HCT116 (cell line): ENCODE measurements around the gene TMEM169. TPM values are rescaled to one million over a fixed set of nuclear protein-coding genes. Genes with fewer than 3 reads are reported as not detected.

ENCODE experiments used
- ATAC-seq: fragments of 200-7000 bp; cut with Tn5 transposase; 2 replicates; pipeline ENCODE4 v1.9.1; 2020; ENCODE audit warnings: mild to moderate bottlenecking, moderate library complexity
- BruUV-seq: library from RNA; stranded (reverse); fragments of 400-500 nt; replicated peaks from 2 replicates; lab custom pipeline; 2021; lab: Mats Ljungman, UMichigan
- CTCF ChIA-PET: fragments of 300-600 bp; sonication (Branson Sonifier 250); formaldehyde crosslinking; loops from one replicate; lab custom pipeline; 2021; ENCODE audit warnings: antibody characterized with exemption; lab: Charles Lee
- POLR2A ChIA-PET: fragments of 300-600, 350-600 bp; sonication (Branson Sonifier 250); formaldehyde crosslinking; loops from one replicate; lab custom pipeline; 2021; ENCODE audit warnings: antibody characterized with exemption; lab: Charles Lee
- RAD21 ChIA-PET, 2 experiments: fragments of 300-600 bp; sonication (Branson Sonifier 250); formaldehyde crosslinking; loops; one replicate each; lab custom pipeline; 2023; ENCODE audit warnings: low total read pairs in 2 of 2; ENCODE audit not compliant: uncharacterized antibody in 2 of 2, unreplicated experiment in 2 of 2, low non-redundant PET in 1 of 2; lab: Charles Lee
- DNase-seq: peaks from one replicate; pipeline ENCODE4 v3.0.0-alpha.2; 2010; ENCODE audit warnings: low read depth, low spot score
- H2AFZ ChIP-seq: fragments of 200-600 bp; shearing (Covaris generic), sonication (generic); 2 replicates; pipeline ENCODE4 v1.6.1; 2017; ENCODE audit warnings: low read depth, mixed run types, mixed read lengths, antibody characterized with exemption, low read length; ENCODE audit not compliant: poor library complexity, severe bottlenecking
- H3K27ac ChIP-seq: 2 replicates; pipeline ENCODE4 v1.5.1; 2012; ENCODE audit warnings: low read depth, low read length
- H3K27me3 ChIP-seq: fragments of 200-600 bp; sonication (generic); 2 replicates; pipeline ENCODE4 v1.6.1; 2016; ENCODE audit warnings: mixed run types, low read length, mixed read lengths; ENCODE audit not compliant: insufficient read depth
- H3K36me3 ChIP-seq, 2 experiments: fragments of 200-500 bp in 1 of 2; fragments of 200-600 bp in 1 of 2; sonication (Bioruptor generic) in 1 of 2; sonication (generic) in 1 of 2; 2 replicates each; pipeline versions ENCODE4 v1.5.1 to v1.6.1; 2014 to 2016; ENCODE audit warnings: low read length in 2 of 2, inconsistent platforms in 1 of 2, mixed read lengths in 1 of 2, mixed run types in 1 of 2; ENCODE audit not compliant: insufficient read depth in 2 of 2, control insufficient read depth in 1 of 2
- H3K4me1 ChIP-seq, 2 experiments: fragments of 200-600 bp in 1 of 2; sonication (generic) in 1 of 2; 2 replicates each; pipeline versions ENCODE4 v1.5.1 to v1.6.1; 2012 to 2017; ENCODE audit warnings: low read length in 2 of 2, inconsistent platforms in 1 of 2, mild to moderate bottlenecking in 1 of 2, mixed read lengths in 1 of 2, mixed run types in 1 of 2, moderate library complexity in 1 of 2; ENCODE audit not compliant: insufficient read depth in 2 of 2, control insufficient read depth in 1 of 2
- H3K4me2 ChIP-seq: fragments of 200-600 bp; sonication (generic); 2 replicates; pipeline ENCODE4 v1.6.1; 2017; ENCODE audit warnings: mixed run types, low read length, mixed read lengths
- H3K4me3 ChIP-seq, 2 experiments: fragments of 200-600 bp in 1 of 2; sonication (generic) in 1 of 2; replicated peaks in 1 of 2; 2 replicates each; pipeline ENCODE4 v1.5.1; 2011 to 2016; ENCODE audit warnings: low read length in 2 of 2, control low read depth in 1 of 2, low read depth in 1 of 2, mild to moderate bottlenecking in 1 of 2, mixed read lengths in 1 of 2, mixed run types in 1 of 2
- H3K79me2 ChIP-seq: fragments of 200-600 bp; sonication (generic); 2 replicates; pipeline ENCODE4 v1.6.1; 2017; ENCODE audit warnings: mild to moderate bottlenecking, mixed run types, low read length, moderate library complexity, mixed read lengths; ENCODE audit not compliant: insufficient read depth
- H3K9ac ChIP-seq: fragments of 200-600 bp; sonication (generic); 2 replicates; pipeline ENCODE4 v1.6.1; 2016; ENCODE audit warnings: low read length, mixed read lengths
- H3K9me2 ChIP-seq: fragments of 200-600 bp; sonication (generic), shearing (Covaris generic); 2 replicates; pipeline ENCODE4 v1.6.1; 2017; ENCODE audit warnings: mixed run types, mild to moderate bottlenecking, moderate library complexity; ENCODE audit not compliant: insufficient read depth
- H3K9me3 ChIP-seq, 2 experiments: fragments of 200-500 bp in 1 of 2; fragments of 200-600 bp in 1 of 2; sonication (Bioruptor generic) in 1 of 2; sonication (generic) in 1 of 2; 2 replicates each; pipeline ENCODE4 v1.6.1; 2014 to 2017; ENCODE audit warnings: low read length in 2 of 2, mixed read lengths in 2 of 2, inconsistent platforms in 1 of 2, low read depth in 1 of 2, mild to moderate bottlenecking in 1 of 2, mixed run types in 1 of 2, moderate library complexity in 1 of 2; ENCODE audit not compliant: control insufficient read depth in 1 of 2, insufficient read depth in 1 of 2
- H4K20me1 ChIP-seq: fragments of 200-600 bp; sonication (generic), shearing (Covaris generic); 2 replicates; pipeline ENCODE4 v1.6.1; 2017; ENCODE audit warnings: mixed run types, mild to moderate bottlenecking, moderate library complexity; ENCODE audit not compliant: insufficient read depth
- ATF3 ChIP-seq: IDR thresholded peaks from 2 replicates; pipeline ENCODE4 v1.6.1; 2012
- EZH2phosphoT487 ChIP-seq: fragments of 200-600 bp; IDR thresholded peaks from 2 replicates; pipeline ENCODE4 v1.6.1; 2018; ENCODE audit warnings: antibody characterized with exemption, borderline replicate concordance
- FOSL1 ChIP-seq: IDR thresholded peaks from 2 replicates; pipeline ENCODE4 v1.6.1; 2012; ENCODE audit warnings: low read depth
- JUND ChIP-seq: IDR thresholded peaks from 2 replicates; pipeline ENCODE4 v1.6.1; 2012
- MAX ChIP-seq: IDR thresholded peaks from 2 replicates; pipeline ENCODE4 v1.6.1; 2012
- POLR2A ChIP-seq: IDR thresholded peaks from 2 replicates; pipeline ENCODE4 v1.7.0; 2011; ENCODE audit warnings: borderline replicate concordance; ENCODE audit not compliant: insufficient read depth, insufficient read length; ENCODE audit errors: extremely low read depth
- RAD21 ChIP-seq: IDR thresholded peaks from 2 replicates; pipeline ENCODE4 v1.6.1; 2012; ENCODE audit warnings: low read depth, mild to moderate bottlenecking
- REST ChIP-seq: IDR thresholded peaks from 2 replicates; pipeline ENCODE4 v1.6.1; 2012; ENCODE audit warnings: low read depth
- SIN3A ChIP-seq: IDR thresholded peaks from 2 replicates; pipeline ENCODE4 v1.6.1; 2012; ENCODE audit warnings: low read depth
- SP1 ChIP-seq: IDR thresholded peaks from 2 replicates; pipeline ENCODE4 v1.6.1; 2012; ENCODE audit warnings: low read depth
- SRF ChIP-seq: IDR thresholded peaks from 2 replicates; pipeline ENCODE4 v1.6.1; 2012; ENCODE audit warnings: low read depth
- YY1 ChIP-seq: IDR thresholded peaks from 2 replicates; pipeline ENCODE4 v1.6.1; 2011; ENCODE audit warnings: low read length, low read depth, moderate library complexity, mild to moderate bottlenecking; ENCODE audit not compliant: insufficient replicate concordance; ENCODE audit errors: extremely low read depth
- ZFX ChIP-seq: fragments of 450-650 bp; IDR thresholded peaks from 2 replicates; pipeline ENCODE4 v1.6.1; 2017
- intact Hi-C: fragments of 100-400 bp; cut with micrococcal nuclease; formaldehyde crosslinking; loops from 2 replicates; pipeline ENCODE4 v1.10.0; 2022
- total RNA-seq: library from RNA; stranded (reverse); gene quantifications from one replicate; pipeline ENCODE4 v1.2.1, GENCODE V29; 2021; ENCODE audit not compliant: unreplicated experiment

Gene TMEM169
- total RNA-seq, 1 experiment from 2014 or later, result 0.42 TPM

GRCh38 chr2:216092646-216093045 lies 10.9 kb downstream of the TMEM169 start:
- Histone ChIP-seq H3K79me2 (no peaks in the 10 kb centered on the region), H3K4me2 (no peak overlapping the region), H3K4me1 (no peaks in the 10 kb centered on the region), H3K9ac (no peak overlapping the region), H3K9me2 (no peaks in the 10 kb centered on the region), H3K36me3 (no peaks in the 10 kb centered on the region), H3K27me3 (no peaks in the 10 kb centered on the region), H3K27ac (no peak overlapping the region), H3K4me3 (no peak overlapping the region), H4K20me1 (no peaks in the 10 kb centered on the region), H2AFZ (no peak overlapping the region), H3K9me3 (no peaks in the 10 kb centered on the region)
- CTCF ChIA-PET, result interaction anchor here (1.5 kb wide), 1 partner anchor 11 kb away, joined by 3 read pairs; the partner anchor contains the start of genes PECR and TMEM169
- no TSS peak for BruUV-seq
- RAD21 ChIA-PET, result no interaction called here
- no peak for TF ChIP-seq JUND
- TF ChIP-seq ZFX, result no peak
- no peak for TF ChIP-seq ATF3
- no peak for TF ChIP-seq SP1
- TF ChIP-seq SIN3A, result no peak
- no peak for TF ChIP-seq RAD21
- no peak for TF ChIP-seq FOSL1
- no peak for TF ChIP-seq EZH2phosphoT487
- no peak for TF ChIP-seq REST
- TF ChIP-seq POLR2A, result no peak
- no peak for TF ChIP-seq YY1
- no peak for TF ChIP-seq SRF
- TF ChIP-seq MAX, result no peak
- DNase-seq (no peak), ATAC-seq (no peak)
- POLR2A ChIA-PET, result interaction anchor here (1.1 kb wide), 1 partner anchor 11 kb away, joined by 4 read pairs; the partner anchor contains the start of genes PECR and TMEM169
- intact Hi-C loops, result no loop called here
